ENCODE measurements around the gene FRY.

GRCh38 chr13:32042551-32042950 is 11.0 kb downstream of the FRY start:
- TF ChIP-seq CTCF (IDR thresholded peaks at IDR 0.05) (no peak), POLR2A (IDR thresholded peaks at IDR 0.05) (no peak)

Data from heart left ventricle (tissue), 13 donors.